ENCODE results near the gene PNKP. TPM values are rescaled to one million over a fixed set of nuclear protein-coding genes. Genes with fewer than 3 reads are reported as not detected.
A peak's percentile ranks its signal among the peaks of the same experiment; 100 is the strongest.

PNKP gene
- polyA plus RNA-seq, 1 donor from 2014 or later: 43.1 TPM

GRCh38 chr19:49879243-49879963, 12.0 kb upstream of the PNKP start:
- Histone ChIP-seq H3K9me2 (ENCODE audit: insufficient read depth, low read length) (no peaks in the 10 kb centered on the region), H3F3A (ENCODE audit: insufficient read depth, low read length, poor library complexity, severe bottlenecking) (no peaks in the 10 kb centered on the region), H3K27me3 (ENCODE audit: insufficient read depth, low read depth, low read length) (no peaks in the 10 kb centered on the region), H2AFZ (ENCODE audit: low read depth, low read length) (no peak overlapping the region), H3K4me3 (ENCODE audit: low read length) (no peak overlapping the region), H4K20me1 (ENCODE audit: insufficient read depth) (no peaks in the 10 kb centered on the region), H3K79me2 (replicated peaks; ENCODE audit: insufficient read depth, low read length) (peaks cover 14% of the 10 kb centered on the region), H3K9me3 (ENCODE audit: low read length) (peaks cover 6% of the 10 kb centered on the region), H3K36me3 (ENCODE audit: insufficient read depth, low read length) (peaks cover 9% of the 10 kb centered on the region), H3K9ac (ENCODE audit: low read length) (no peak overlapping the region), H3K27ac (ENCODE audit: low read length) (no peak overlapping the region), H3K4me2 (ENCODE audit: low read length) (no peak overlapping the region)
- TF ChIP-seq REST (IDR thresholded peaks at IDR 0.05; ENCODE audit: borderline replicate concordance) (no peak), SMC3 (conservative IDR thresholded peaks at IDR 0.05; ENCODE audit: poor library complexity) (no peak), CTCF (IDR thresholded peaks at IDR 0.05; ENCODE audit: poor library complexity, severe bottlenecking) (no peak)

GRCh38 chr19:49878744-49879070, 11.3 kb upstream of the PNKP start:
- H3K9ac ChIP-seq (ENCODE audit: low read length): peak overlapping the region; percentile 92
- TF ChIP-seq POLR2AphosphoS5 (IDR thresholded peaks at IDR 0.05): no peak
- no peak for TF ChIP-seq RAD21 (conservative IDR thresholded peaks at IDR 0.05)
- TF ChIP-seq CTCF (IDR thresholded peaks at IDR 0.05; ENCODE audit: poor library complexity, severe bottlenecking): no peak
- TF ChIP-seq EP300 (conservative IDR thresholded peaks at IDR 0.05; ENCODE audit: poor library complexity, severe bottlenecking): no peak
- TF ChIP-seq SMC3 (conservative IDR thresholded peaks at IDR 0.05; ENCODE audit: poor library complexity): no peak
- TF ChIP-seq REST (IDR thresholded peaks at IDR 0.05; ENCODE audit: borderline replicate concordance): no peak
- TF ChIP-seq EZH2 (IDR thresholded peaks at IDR 0.05; ENCODE audit: borderline replicate concordance, insufficient read depth, low read length, poor library complexity, severe bottlenecking): no peak
- no peak for TF ChIP-seq TAF1 (IDR thresholded peaks at IDR 0.05; ENCODE audit: low read depth)
- TF ChIP-seq MXI1 (conservative IDR thresholded peaks at IDR 0.05; ENCODE audit: poor library complexity, severe bottlenecking): no peak
- H3K4me2 ChIP-seq (ENCODE audit: low read length): peak overlapping the region; percentile 68
- no peaks in the 10 kb centered on the region for H3K27me3 ChIP-seq (ENCODE audit: insufficient read depth, low read depth, low read length)
- H3K36me3 ChIP-seq (ENCODE audit: insufficient read depth, low read length): peaks cover 9% of the 10 kb centered on the region
- peaks cover 6% of the 10 kb centered on the region for H3K9me3 ChIP-seq (ENCODE audit: low read length)
- H3F3A ChIP-seq (ENCODE audit: insufficient read depth, low read length, poor library complexity, severe bottlenecking): no peaks in the 10 kb centered on the region
- H3K4me3 ChIP-seq (ENCODE audit: low read length): peak overlapping the region; percentile 75
- no peak overlapping the region for H2AFZ ChIP-seq (ENCODE audit: low read depth, low read length)
- no peak overlapping the region for H3K27ac ChIP-seq (ENCODE audit: low read length)
- peaks cover 14% of the 10 kb centered on the region for H3K79me2 ChIP-seq (replicated peaks; ENCODE audit: insufficient read depth, low read length)
- H4K20me1 ChIP-seq (ENCODE audit: insufficient read depth): no peaks in the 10 kb centered on the region
- no peaks in the 10 kb centered on the region for H3K9me2 ChIP-seq (ENCODE audit: insufficient read depth, low read length)

All from neural cell (in vitro differentiated cells).